HEK293 (cell line): ENCODE data around the gene EMP1.

Source experiments
- GLIS1 ChIP-seq: fragments of 450-650 bp; formaldehyde crosslinking; IDR thresholded peaks from 2 replicates; pipeline ENCODE4 v1.5.1; 2016; ENCODE audit warnings: missing biosample characterization, missing genetic modification characterization
- HOXD13 ChIP-seq: sonication (generic); formaldehyde crosslinking; IDR thresholded peaks from 2 replicates; pipeline ENCODE4 v1.8.0; 2022; ENCODE audit warnings: missing genetic modification reagents, borderline replicate concordance
- TRIM28 ChIP-seq: IDR thresholded peaks from 2 replicates; pipeline ENCODE4 v1.6.1; 2011; ENCODE audit warnings: low read length, control low read depth, borderline replicate concordance
- ZBTB1 ChIP-seq: fragments of 450-650 bp; formaldehyde crosslinking; IDR thresholded peaks from 2 replicates; pipeline ENCODE4 v1.5.1; 2016; ENCODE audit warnings: missing biosample characterization, missing genetic modification characterization
- ZNF121 ChIP-seq: fragments of 450-650 bp; formaldehyde crosslinking; IDR thresholded peaks from 2 replicates; pipeline ENCODE4 v1.5.1; 2016; ENCODE audit warnings: missing biosample characterization, missing genetic modification characterization
- ZNF2 ChIP-seq: fragments of 450-650 bp; formaldehyde crosslinking; IDR thresholded peaks from 2 replicates; pipeline ENCODE4 v1.5.1; 2016; ENCODE audit warnings: missing biosample characterization, missing genetic modification characterization
- ZNF311 ChIP-seq: fragments of 450-650 bp; formaldehyde crosslinking; IDR thresholded peaks from 2 replicates; pipeline ENCODE4 v1.5.1; 2017; ENCODE audit warnings: missing biosample characterization, missing genetic modification characterization, borderline replicate concordance
- ZNF416 ChIP-seq: fragments of 450-650 bp; formaldehyde crosslinking; IDR thresholded peaks from 2 replicates; pipeline ENCODE4 v1.5.1; 2016; ENCODE audit warnings: missing biosample characterization, missing genetic modification characterization
- ZNF449 ChIP-seq: fragments of 450-650 bp; formaldehyde crosslinking; IDR thresholded peaks from 2 replicates; pipeline ENCODE4 v1.5.1; 2017; ENCODE audit warnings: missing biosample characterization, mild to moderate bottlenecking, missing genetic modification characterization, moderate library complexity
- ZNF549 ChIP-seq: fragments of 450-650 bp; IDR thresholded peaks from 2 replicates; pipeline ENCODE4 v1.5.1; 2018; ENCODE audit warnings: missing biosample characterization, missing genetic modification characterization, mild to moderate bottlenecking, inconsistent platforms, moderate library complexity
- ZSCAN16 ChIP-seq: fragments of 450-650 bp; formaldehyde crosslinking; IDR thresholded peaks from 2 replicates; pipeline ENCODE4 v1.5.1; 2016; ENCODE audit warnings: missing biosample characterization, missing genetic modification characterization
- TF ChIP-seq, protein P1 (sequence below): fragments of 450-650 bp; formaldehyde crosslinking; IDR thresholded peaks from 2 replicates; pipeline ENCODE4 v1.5.1; 2016; ENCODE audit warnings: missing biosample characterization, missing genetic modification characterization
- TF ChIP-seq, protein P2 (sequence below): fragments of 450-650 bp; formaldehyde crosslinking; IDR thresholded peaks from 2 replicates; pipeline ENCODE4 v1.5.1; 2017; ENCODE audit warnings: missing biosample characterization, missing genetic modification characterization
- TF ChIP-seq, protein P3 (sequence below): fragments of 450-650 bp; formaldehyde crosslinking; IDR thresholded peaks from 2 replicates; pipeline ENCODE4 v1.5.1; 2016; ENCODE audit warnings: missing biosample characterization, missing genetic modification characterization

GRCh38 chr12:13164921-13165616 is 31.5 kb upstream of the EMP1 start:
- TF ChIP-seq, protein P1, sequence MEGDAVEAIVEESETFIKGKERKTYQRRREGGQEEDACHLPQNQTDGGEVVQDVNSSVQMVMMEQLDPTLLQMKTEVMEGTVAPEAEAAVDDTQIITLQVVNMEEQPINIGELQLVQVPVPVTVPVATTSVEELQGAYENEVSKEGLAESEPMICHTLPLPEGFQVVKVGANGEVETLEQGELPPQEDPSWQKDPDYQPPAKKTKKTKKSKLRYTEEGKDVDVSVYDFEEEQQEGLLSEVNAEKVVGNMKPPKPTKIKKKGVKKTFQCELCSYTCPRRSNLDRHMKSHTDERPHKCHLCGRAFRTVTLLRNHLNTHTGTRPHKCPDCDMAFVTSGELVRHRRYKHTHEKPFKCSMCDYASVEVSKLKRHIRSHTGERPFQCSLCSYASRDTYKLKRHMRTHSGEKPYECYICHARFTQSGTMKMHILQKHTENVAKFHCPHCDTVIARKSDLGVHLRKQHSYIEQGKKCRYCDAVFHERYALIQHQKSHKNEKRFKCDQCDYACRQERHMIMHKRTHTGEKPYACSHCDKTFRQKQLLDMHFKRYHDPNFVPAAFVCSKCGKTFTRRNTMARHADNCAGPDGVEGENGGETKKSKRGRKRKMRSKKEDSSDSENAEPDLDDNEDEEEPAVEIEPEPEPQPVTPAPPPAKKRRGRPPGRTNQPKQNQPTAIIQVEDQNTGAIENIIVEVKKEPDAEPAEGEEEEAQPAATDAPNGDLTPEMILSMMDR (tag by site-specific recombination) = no peak
- no peak for TF ChIP-seq TRIM28
- TF ChIP-seq, protein P2, sequence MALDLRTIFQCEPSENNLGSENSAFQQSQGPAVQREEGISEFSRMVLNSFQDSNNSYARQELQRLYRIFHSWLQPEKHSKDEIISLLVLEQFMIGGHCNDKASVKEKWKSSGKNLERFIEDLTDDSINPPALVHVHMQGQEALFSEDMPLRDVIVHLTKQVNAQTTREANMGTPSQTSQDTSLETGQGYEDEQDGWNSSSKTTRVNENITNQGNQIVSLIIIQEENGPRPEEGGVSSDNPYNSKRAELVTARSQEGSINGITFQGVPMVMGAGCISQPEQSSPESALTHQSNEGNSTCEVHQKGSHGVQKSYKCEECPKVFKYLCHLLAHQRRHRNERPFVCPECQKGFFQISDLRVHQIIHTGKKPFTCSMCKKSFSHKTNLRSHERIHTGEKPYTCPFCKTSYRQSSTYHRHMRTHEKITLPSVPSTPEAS (tag by site-specific recombination) = no peak
- TF ChIP-seq ZNF121 (tag by site-specific recombination) = no peak
- no peak for TF ChIP-seq ZNF449
- no peak for TF ChIP-seq ZNF2 (tag by site-specific recombination)
- TF ChIP-seq GLIS1 (tag by site-specific recombination) = no peak
- no peak for TF ChIP-seq ZNF416 (tag by site-specific recombination)
- no peak for TF ChIP-seq ZBTB1 (tag by site-specific recombination)
- TF ChIP-seq ZNF311 = no peak
- TF ChIP-seq ZSCAN16 (tag by site-specific recombination) = no peak
- no peak for TF ChIP-seq ZNF549 (tag by site-specific recombination)
- TF ChIP-seq, protein P3, sequence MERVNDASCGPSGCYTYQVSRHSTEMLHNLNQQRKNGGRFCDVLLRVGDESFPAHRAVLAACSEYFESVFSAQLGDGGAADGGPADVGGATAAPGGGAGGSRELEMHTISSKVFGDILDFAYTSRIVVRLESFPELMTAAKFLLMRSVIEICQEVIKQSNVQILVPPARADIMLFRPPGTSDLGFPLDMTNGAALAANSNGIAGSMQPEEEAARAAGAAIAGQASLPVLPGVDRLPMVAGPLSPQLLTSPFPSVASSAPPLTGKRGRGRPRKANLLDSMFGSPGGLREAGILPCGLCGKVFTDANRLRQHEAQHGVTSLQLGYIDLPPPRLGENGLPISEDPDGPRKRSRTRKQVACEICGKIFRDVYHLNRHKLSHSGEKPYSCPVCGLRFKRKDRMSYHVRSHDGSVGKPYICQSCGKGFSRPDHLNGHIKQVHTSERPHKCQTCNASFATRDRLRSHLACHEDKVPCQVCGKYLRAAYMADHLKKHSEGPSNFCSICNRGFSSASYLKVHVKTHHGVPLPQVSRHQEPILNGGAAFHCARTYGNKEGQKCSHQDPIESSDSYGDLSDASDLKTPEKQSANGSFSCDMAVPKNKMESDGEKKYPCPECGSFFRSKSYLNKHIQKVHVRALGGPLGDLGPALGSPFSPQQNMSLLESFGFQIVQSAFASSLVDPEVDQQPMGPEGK = no peak
- no peak for TF ChIP-seq HOXD13 (CRISPR knock-in tag)
